GM23248 (cell line): Measurements from ENCODE around the gene CAMKMT.

Experiments used
- EZH2 ChIP-seq: fragments of 200-600 bp; sonication (generic); IDR thresholded peaks from 2 replicates; pipeline ENCODE4 v1.6.1; 2018; ENCODE audit warnings: antibody characterized with exemption, mild to moderate bottlenecking; ENCODE audit not compliant: insufficient read depth, poor library complexity, severe bottlenecking
- EZH2phosphoT487 ChIP-seq: fragments of 200-600 bp; sonication (generic); IDR thresholded peaks from 2 replicates; pipeline ENCODE4 v1.6.1; 2018; ENCODE audit warnings: antibody characterized with exemption, moderate library complexity, mild to moderate bottlenecking, low read depth; ENCODE audit not compliant: insufficient read depth

DNA sequence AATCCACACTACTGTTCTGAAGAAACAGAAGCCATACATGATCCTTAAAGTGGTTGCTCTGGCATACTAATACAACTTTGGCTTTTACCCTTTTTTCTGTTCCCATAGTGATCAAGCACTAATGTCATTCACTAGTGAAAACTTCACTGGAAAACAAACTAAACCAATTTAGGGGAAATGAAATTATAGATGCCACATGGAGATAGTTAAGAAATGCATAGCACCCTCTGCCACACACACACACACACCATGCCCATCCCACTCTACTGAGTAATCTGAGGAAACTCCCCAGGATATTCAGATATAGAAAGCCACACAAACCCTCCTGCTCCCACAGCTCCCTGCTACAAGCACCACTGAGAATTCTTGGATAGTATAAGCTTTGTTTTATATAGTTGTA is 47.4 kb upstream of the CAMKMT start:
- TF ChIP-seq EZH2 (no peak), EZH2phosphoT487 (no peak)
